Amniotic epithelial cell (primary cell): ENCODE data around the gene ZDHHC16.
A peak's percentile ranks its signal among the peaks of the same experiment; 100 is the strongest.
"Not testable (repeated sequence)": the region's sequence is repeated elsewhere in the genome, so short reads cannot be mapped to it uniquely, and the experiment has no call there.

Experiments
- DNase-seq: peaks from one replicate; pipeline ENCODE4 v3.0.0-alpha.2; 2010; ENCODE audit warnings: low read depth

Gene ZDHHC16

GRCh38 chr10:97445722-97446639, at the start of gene ZDHHC16, which contains the start of gene EXOSC1:
Gene ZDHHC16 (plus strand): TSS chr10:97446175. CDS start chr10:97451676, 5,501 bp downstream.
Gene EXOSC1 (minus strand): TSS chr10:97446006. CDS start chr10:97445985, 21 bp downstream.
- DNase-seq = peak; percentile 96

GRCh38 chr10:97399843-97400545, 46.0 kb upstream of the ZDHHC16 start:
- peak; percentile 69 for DNase-seq

DNA sequence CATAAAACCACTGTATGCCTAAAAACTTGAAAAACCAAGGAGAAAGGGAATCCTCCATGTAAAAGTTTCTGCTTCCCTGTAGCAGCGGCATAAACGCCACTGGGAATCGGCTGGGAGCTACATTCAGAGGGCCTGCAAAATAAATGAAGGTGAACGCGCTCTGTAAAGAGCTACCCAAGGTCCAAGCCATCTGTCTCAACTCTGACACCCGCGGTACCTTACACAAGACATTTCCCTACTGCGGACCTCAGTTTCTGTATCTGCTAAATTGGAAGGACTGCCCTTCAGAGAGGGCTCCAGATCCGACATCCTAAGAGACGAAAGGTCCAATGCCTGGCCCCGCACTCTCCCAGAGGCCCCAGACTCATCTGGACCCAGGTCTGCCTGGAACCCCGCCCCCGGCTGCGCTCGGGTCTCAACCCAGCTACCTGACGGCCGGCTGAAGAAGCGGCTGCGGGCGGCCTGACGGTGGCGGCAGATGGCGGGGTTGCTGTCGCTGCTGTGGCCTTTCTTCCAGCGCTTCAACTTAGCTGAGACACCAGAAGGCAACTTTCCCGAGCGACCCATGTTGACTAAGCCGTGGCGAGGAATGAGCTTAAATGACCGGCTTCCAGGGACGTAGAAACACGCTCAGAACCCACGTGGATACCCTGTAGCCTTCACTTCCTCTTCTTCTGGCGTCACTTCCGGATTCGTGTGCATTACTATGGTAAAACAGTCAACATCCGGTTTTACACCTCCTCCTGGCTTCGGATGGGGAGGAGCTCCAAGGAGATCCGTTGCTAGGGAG, 45.1 kb upstream of the ZDHHC16 start, which contains the start of gene RRP12:
Gene RRP12, minus strand, starts transcription at position 676 of the 790 bp plus-strand sequence. Its CDS starts 109 bp downstream, at position 567.
- peak; percentile 98 for DNase-seq

- DNase-seq = no peak
Observed at GRCh38 chr10:97401455-97401919, 44.5 kb upstream of the ZDHHC16 start.

DNA sequence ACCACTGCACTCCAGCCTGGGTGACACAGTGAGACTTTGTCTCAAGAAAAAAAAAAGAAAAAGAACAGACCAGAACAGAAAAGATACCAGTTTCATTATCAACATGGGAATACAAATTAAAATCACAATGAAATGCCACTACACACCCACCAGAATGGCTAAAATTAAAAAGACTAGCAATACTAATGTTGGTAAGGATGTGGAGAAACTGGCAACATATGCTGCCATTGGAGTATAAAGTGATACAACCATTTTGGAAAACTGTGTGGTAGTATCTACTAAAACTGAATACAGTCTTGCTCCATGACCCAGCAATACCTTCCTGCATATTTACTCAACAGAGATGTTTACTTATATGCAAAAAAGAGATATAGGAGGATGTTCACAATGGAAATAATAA, 41.9 kb upstream of the ZDHHC16 start:
- DNase-seq = no peak

DNA sequence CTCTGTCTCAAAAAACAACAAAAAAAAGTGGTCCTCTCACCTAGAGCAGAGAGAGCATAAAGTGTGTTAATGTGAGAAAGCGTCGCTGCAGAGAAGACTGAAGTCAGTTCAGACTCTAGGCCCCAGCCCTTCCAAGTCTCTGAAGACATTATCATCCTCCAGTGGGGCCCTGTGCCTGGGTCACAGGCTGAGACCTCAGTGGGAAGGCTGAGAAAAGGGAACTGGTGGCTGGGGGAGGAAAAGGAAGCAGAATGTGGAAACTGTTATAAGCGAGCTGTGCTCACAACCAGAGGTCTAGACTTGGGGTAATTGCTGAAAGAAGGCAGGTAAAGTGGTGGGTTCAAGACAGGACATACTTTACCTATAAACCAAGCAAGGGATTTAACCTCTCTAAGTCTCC, 39.9 kb upstream of the ZDHHC16 start:
- DNase-seq = no peak

GRCh38 chr10:97406483-97406882, 39.5 kb upstream of the ZDHHC16 start:
- not testable (repeated sequence) for DNase-seq

GRCh38 chr10:97407211-97407951, 38.6 kb upstream of the ZDHHC16 start:
- DNase-seq = peak; percentile 78

GRCh38 chr10:97407952-97408248, 38.1 kb upstream of the ZDHHC16 start:
- DNase-seq = no peak

- DNase-seq = no peak
Observed at GRCh38 chr10:97408496-97408992, 37.4 kb upstream of the ZDHHC16 start.

DNA sequence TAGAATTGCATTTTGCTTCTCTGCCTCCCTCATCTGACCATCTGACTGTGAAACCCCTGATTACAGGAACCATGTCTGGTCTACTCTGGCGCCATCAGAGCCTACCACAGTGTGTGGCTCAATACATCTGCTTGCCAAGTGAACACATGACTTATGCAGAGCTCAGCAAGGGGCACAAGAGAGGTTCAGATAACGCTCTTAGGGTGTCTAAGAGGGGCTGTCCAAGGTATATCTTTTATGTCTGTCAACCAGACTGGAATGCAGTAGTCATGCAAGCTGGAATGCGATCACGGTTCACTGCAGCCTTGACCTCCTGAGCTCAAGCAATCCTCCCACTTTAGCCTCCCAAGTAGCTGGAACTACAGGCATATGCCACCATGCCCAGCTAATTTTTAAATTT, 34.6 kb upstream of the ZDHHC16 start:
- DNase-seq = peak; percentile 91

- no peak for DNase-seq
Observed at GRCh38 chr10:97412891-97413304, 33.1 kb upstream of the ZDHHC16 start.

DNA sequence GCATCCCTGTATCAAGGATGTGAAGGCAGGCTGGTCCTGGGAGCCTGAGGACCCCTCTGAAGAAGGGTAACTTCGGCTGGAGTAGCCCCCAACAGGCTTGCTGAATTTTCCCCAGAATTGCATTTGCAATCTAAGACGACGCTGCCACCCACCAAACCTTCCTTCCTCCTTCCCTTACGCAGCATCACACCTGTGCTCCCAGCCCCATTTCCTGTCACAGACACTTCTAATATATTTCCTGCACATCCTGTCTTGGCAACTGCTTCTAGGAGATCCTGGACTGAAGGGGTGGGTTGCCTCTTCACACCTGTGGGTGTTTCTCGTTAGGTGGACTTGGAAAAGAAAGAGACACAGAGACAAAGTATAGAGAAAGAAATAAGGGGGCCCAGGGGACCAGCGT, 29.4 kb upstream of the ZDHHC16 start:
- DNase-seq = no peak

- not testable (repeated sequence) for DNase-seq
Observed at GRCh38 chr10:97423757-97424098, 22.2 kb upstream of the ZDHHC16 start.

DNA sequence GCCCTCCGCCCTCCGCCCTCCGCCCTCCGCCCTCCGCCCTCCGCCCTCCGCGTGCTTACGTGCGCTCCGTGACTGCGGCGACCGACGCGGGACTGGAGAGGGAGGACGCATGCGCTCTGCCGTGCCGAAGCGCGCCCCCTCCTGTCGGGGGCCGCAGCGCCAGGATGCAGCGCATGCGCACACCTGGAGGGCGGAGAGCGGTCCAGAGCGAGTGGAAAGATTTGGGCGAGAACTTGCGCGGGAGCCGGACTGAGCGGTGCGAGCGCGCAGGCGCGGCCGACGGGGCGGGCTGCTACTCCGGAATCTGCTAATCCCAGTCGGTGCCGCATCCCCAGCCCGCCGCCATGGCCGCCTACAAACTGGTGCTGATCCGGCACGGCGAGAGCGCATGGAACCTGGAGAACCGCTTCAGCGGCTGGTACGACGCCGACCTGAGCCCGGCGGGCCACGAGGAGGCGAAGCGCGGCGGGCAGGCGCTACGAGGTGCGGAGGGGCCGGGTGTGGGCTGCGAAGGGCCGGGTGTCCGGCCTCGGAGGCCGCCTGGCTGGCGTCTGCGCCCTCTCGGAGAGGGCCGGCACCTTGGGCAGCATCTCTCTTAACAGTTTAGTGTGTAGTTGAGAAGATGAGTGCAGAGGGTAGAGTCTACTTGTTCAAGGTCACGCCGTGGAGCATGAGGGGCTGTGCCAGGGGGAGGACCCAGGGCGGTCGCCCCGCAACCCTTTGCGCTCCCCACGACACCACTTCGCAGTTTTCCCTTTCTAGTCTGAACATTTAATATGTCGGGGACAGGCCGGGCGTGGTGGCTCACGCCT, 19.8 kb upstream of the ZDHHC16 start, which contains the start of gene PGAM1:
Gene PGAM1, plus strand, starts transcription at position 228 of the 812 bp plus-strand sequence. Its CDS starts 117 bp downstream, at position 345.
- peak; percentile 92 for DNase-seq

DNA sequence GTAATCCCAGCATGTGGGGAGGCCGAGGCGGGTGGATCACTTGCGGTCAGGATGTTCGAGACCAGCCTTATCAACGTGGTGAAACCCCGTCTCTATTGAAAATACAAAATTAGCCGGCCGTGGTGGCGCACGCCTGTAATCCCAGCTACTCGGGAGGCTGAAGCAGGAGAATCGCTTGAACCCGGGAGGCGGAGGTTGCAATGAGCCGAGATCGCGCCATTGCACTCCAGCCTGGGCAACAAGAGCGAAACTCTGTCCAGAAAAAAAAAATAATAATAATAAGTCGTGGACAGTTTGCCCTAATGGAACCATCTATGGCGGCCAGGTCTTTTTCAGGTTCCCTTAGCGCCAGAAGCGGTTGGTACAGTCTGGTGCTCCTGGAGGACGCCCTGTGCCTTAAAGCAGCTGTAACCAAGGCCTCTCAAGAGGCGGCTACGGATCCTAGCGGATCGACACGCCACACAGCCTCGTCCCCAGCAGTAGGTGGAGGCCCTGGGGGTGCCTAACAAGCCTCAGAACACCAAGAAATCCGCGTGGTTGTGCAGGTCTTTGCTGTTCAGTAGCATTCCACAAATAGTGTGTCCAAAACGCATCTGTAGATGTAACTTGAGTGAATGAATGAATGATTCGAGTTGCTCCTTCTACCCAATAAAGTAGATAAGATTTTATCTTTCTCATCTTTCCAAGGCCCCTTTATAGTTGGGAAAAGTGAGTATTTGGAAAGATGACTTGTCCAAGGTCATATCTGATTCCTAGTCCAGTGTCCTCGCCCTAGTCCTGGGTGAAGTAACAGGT, 19.0 kb upstream of the ZDHHC16 start:
- no peak for DNase-seq

DNA sequence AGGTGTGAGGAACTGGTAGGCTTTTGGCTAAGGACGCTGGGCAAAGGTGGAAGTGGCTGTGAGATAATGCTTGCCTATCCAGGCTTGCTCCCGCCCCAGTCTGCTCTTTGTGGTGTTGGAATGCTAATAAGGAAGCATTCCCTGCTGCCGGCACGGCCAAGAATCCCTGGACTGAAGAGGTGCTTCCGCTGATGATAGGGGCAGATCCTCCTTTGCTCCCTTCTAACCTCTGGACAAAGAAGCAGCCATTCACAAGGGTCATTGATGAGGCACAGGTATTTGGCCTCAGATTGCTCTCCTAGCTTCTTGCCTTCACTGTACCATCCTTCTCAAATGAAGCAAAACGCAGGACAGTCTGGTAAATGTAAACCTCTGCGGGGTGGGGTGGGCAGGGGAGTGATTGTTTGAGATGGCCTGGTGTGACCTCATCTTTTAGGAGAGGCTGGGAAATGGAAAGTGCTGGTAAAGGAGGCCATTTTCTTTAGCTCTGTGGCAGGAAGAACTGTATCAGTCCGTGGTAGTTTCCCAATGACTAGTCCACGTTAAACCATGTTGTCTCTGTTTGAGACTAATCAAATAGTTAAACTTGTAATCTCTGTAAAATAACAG, 18.3 kb upstream of the ZDHHC16 start:
- DNase-seq = peak; percentile 37

- DNase-seq = peak; percentile 68
Observed at GRCh38 chr10:97428572-97428981, 17.4 kb upstream of the ZDHHC16 start.

DNA sequence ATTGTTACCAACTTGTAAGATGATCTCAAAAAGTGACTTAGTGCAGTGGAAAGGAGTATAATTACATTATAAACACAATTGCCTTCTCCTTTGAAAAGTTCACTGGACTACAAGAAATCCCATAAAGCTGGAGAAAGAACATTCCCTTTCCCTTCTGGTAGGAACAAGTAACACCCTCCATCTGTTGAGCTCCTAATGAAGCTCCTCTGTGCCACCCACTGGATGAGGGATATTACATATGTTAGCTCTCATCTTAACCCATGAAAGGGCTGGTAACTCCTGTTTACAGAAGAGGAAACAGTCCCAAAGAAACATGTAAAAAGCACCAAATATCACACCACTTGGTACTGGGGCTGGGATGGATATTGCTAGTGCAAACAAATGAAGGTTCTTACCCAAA, 11.9 kb upstream of the ZDHHC16 start:
- DNase-seq = no peak
